Activated CD8-positive, alpha-beta memory T cell treated with anti-CD3 and anti-CD28 coated beads for 4 hours (primary cell): ENCODE measurements around the gene LPP.

Source experiments
- DNase-seq, 2 donors: peaks; one replicate each; pipeline ENCODE4 v3.0.0-alpha.2; 2020; ENCODE audit warnings: low read depth in 2 of 2

Gene LPP

GRCh38 chr3:188711881-188712247 is 557.9 kb downstream of the LPP start:
- no peak for DNase-seq

- no peak for DNase-seq
Measured at GRCh38 chr3:188712248-188712924, 558.4 kb downstream of the LPP start.

DNA sequence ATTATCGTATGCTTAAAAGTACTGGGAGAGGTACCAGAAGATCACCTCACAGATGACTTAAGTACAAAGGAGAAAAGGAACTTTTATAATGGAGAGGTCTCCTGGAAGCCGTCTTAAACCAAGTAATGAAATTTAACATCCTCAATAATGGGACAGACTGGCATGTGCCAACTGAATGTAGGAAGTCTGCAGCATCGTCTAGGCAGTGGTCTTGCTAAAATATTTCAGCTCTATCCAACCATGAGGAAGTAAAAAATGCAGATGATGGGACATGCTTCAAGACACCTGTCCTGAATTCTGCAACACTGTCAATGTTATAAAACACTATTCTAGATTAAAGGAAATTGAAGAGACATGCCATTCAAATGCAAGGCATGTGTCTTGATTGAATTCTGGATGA is 559.0 kb downstream of the LPP start:
- no peak for DNase-seq

GRCh38 chr3:188719545-188719944 is 565.6 kb downstream of the LPP start:
- DNase-seq = no peak

- DNase-seq = no peak
Measured at GRCh38 chr3:188720215-188720614, 566.3 kb downstream of the LPP start.

GRCh38 chr3:188720636-188721035 is 566.7 kb downstream of the LPP start:
- no peak for DNase-seq

GRCh38 chr3:188721312-188721711 is 567.4 kb downstream of the LPP start:
- no peak for DNase-seq

DNA sequence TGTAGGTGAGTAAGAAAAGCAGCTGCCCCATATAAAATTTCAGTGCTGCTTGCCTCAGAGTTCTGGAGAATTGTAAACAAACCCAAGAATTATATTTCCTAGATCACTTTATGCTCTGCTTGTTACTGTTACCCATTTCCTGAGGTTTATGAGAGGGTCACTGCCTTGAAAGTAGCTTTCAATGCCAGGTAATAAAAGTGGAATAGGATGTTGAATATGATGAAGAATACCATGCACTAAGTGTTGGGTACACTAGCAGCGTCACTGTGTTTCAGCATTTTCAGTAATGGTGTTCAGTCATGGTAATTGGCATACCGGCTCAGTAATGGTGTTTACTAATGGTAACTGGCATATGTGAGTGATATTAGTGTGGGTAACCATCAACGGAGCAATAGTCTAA is 568.0 kb downstream of the LPP start:
- no peak for DNase-seq

- no peak for DNase-seq
Measured at GRCh38 chr3:188722963-188723362, 569.0 kb downstream of the LPP start.

DNA sequence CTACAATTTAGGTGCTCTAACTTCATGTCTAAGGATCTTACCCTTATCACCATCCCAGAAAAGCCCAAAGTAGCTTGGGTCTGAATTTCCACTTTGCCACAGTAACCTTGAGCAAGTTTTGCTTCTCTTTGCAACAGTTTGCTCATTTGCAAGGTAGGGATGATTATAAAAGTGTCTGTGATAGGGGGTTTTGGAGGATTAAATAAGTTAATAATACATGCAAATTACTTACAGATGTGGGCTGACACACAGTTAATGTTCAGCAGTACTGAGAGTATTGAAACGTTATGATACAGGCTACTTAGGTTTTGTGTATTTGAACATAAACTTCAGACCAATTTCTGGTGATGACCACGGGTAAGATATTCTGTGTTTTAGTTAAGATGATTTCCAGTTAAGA is 573.1 kb downstream of the LPP start:
- DNase-seq = no peak

DNA sequence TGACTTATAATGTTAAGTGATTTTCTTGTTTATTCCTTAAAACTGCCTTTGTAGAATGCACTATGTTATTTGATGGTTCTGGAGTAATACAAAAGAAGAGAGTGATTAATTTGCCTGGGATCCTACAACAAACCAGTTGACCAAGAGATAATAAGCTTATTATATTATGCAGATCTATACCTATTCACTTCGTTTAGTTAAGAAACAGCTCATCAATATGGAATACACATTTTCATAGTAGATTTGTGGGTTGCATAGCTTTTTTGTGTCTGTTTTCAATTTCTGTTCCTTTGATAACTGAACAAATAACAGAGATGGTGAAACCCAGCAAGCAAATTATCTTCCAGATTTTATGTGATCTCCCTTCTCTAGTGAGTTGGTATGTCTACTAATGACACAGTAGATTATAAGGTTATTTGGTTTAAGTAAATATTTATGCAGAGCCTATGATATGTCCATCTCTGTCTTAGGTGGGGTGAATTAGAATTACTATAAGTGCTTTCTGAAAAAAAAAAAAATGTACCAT is 574.5 kb downstream of the LPP start:
- no peak for DNase-seq

- no peak for DNase-seq
Measured at GRCh38 chr3:188729422-188729821, 575.5 kb downstream of the LPP start.

DNA sequence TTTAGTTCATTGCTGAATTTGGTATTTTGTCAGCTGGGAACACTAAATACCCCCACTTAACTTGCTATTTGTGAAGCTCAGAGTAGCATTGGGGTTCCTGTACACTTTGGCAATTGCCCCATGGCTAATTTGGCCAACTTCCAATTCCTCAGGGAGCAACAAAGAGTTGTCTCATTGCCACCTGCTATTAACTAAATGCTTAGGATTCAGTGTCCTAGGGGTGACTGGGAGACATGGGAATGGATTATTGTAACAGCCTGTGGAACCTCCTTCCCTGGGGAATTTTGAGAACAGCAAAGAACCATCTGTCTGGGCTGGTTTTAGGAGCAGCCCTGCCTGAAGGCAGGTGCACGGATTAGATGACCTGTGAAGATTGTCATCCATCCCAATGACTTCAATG is 580.4 kb downstream of the LPP start:
- DNase-seq = no peak

DNA sequence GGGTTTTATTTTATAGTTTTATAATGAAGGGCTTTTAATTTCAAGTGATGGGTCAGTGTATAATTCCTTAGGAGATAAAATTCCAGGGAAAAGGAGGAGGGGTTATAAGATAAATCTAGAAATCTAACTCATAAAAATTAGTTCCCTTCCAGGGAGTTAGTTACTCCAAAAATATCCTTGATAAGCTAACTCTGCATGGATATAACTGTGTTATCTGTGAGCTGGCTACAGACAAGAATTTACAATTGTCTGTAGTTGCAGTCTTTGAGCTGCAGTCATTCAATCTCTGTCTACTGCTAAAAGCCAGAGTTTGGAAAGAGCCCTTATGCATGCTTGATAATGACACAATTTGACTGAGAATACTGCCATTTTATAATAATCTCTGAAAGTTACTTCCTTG is 585.6 kb downstream of the LPP start:
- DNase-seq = no peak

DNA sequence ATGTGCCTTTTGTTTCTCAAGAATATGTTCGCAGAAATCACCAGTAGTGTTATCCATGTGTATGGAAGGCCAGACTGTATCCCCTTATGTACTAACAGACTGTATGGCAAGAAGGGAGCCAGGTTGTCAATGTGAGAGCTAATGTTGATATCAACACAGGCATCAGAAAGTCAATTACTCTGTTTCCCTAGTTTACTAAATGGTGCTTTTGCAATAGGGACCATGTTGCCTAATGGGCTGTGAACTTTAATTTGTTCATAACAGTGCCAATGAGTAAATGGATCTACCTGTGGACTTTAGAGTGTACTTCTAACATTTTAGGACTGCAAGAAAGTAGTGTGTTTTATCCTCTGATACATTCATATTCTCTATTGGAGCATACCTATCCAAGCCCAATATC is 586.1 kb downstream of the LPP start:
- DNase-seq = no peak

GRCh38 chr3:188742755-188743550 is 589.0 kb downstream of the LPP start:
- DNase-seq = no peak

DNA sequence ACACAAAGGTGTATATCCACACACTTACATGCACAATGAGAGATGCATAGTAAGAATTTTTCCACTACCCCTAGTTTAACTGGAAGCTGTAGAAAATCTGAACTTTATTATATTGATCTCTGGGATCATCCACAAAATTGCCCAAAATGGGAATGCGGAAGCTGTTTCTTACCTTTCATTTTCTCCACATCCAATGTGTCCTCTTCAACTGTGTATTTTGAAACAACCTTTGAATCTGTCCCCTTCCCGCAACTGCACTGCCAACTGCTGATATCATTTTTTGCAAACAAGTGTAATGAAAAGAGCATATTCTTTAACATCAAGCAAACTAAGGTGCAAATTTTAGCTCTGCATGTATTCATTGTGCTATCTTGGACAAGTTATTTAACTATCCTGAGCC is 590.2 kb downstream of the LPP start:
- DNase-seq = no peak

DNA sequence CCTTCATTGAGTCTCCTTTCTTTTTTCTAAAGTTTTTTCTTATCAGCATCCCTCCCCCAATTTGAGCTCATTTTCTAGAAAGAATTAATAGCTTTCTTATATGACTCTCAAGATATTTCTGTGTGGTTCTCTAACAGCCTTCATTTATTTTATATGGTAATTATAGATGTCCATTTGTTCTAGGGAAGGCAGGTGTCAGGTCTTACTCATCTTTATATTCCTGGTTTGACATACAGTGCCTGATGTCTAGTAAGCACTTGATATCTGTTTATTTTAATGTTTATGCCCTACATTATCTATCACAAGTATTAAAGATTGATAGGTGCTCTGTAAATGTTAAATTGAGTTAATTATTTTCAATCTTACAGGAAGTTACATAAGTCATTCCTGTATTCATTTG is 591.1 kb downstream of the LPP start:
- no peak for DNase-seq

- no peak for DNase-seq
Measured at GRCh38 chr3:188746291-188746783, 592.4 kb downstream of the LPP start.

- DNase-seq = no peak
Measured at GRCh38 chr3:188747489-188747888, 593.5 kb downstream of the LPP start.

- DNase-seq = peak; percentile 42 to 44
Measured at GRCh38 chr3:188749010-188749617, 595.2 kb downstream of the LPP start.

GRCh38 chr3:188749830-188750229 is 595.9 kb downstream of the LPP start:
- no peak for DNase-seq

GRCh38 chr3:188750617-188751016 is 596.7 kb downstream of the LPP start:
- no peak for DNase-seq
